Stimulated activated effector memory CD8-positive, alpha-beta T cell treated with anti-CD3 and anti-CD28 coated beads, Interleukin-12 subunit alpha, Interleukin-12 subunit beta, amount 100 ng/mL, for 72 hours (primary cell): ENCODE results near the gene ST6GAL1.
"Not testable (repeated sequence)": the region's sequence is repeated elsewhere in the genome, so short reads cannot be mapped to it uniquely, and the experiment has no call there.

Experiments used
- ATAC-seq: fragments of 150-1000 bp; cut with Tn5 transposase; 2 replicates; pipeline ENCODE4 v1.10.0; 2021
- DNase-seq, 2 donors: peaks; one replicate each; pipeline ENCODE4 v3.0.0; 2021 to 2022; ENCODE audit warnings: low spot score in 2 of 2
- H3K27ac Mint-ChIP-seq: one replicate; pipeline ENCODE4 v1.8.0; 2022; ENCODE audit warnings: mild to moderate bottlenecking, mixed read lengths
- H3K36me3 Mint-ChIP-seq: one replicate; pipeline ENCODE4 v1.8.0; 2022; ENCODE audit warnings: mild to moderate bottlenecking, mixed read lengths
- H3K4me1 Mint-ChIP-seq: one replicate; pipeline ENCODE4 v1.8.0; 2022; ENCODE audit warnings: mixed read lengths
- H3K4me3 Mint-ChIP-seq: one replicate; pipeline ENCODE4 v1.8.0; 2022; ENCODE audit warnings: mild to moderate bottlenecking, mixed read lengths
- H3K9me3 Mint-ChIP-seq: one replicate; pipeline ENCODE4 v1.8.0; 2022; ENCODE audit warnings: mixed read lengths

ST6GAL1 gene

GRCh38 chr3:187000711-187001151 lies 70.4 kb downstream of the ST6GAL1 start:
- peak; percentile 93 for ATAC-seq
- peak in 1 of 2 donors; percentile 60 for DNase-seq
- Mint-ChIP-seq H3K4me1 (peaks cover 84% of the 10 kb centered on the region), H3K4me3 (peak overlapping the region; percentile 52), H3K9me3 (peaks cover 6% of the 10 kb centered on the region), H3K36me3 (peaks cover 48% of the 10 kb centered on the region), H3K27ac (peak overlapping the region; percentile 89)

GRCh38 chr3:187002915-187003314 lies 72.6 kb downstream of the ST6GAL1 start:
- Mint-ChIP-seq H3K36me3 (peaks cover 51% of the 10 kb centered on the region), H3K4me3 (no peak overlapping the region), H3K4me1 (peaks cover 85% of the 10 kb centered on the region), H3K9me3 (peaks cover 6% of the 10 kb centered on the region), H3K27ac (peak overlapping the region; percentile 50)
- ATAC-seq (no peak), DNase-seq (no peak)

- ATAC-seq (no peak), DNase-seq (no peak)
- H3K27ac Mint-ChIP-seq: no peak overlapping the region
Measured at GRCh38 chr3:187005827-187006481, 75.6 kb downstream of the ST6GAL1 start.

GRCh38 chr3:187006864-187007630 lies 76.7 kb downstream of the ST6GAL1 start:
- Mint-ChIP-seq H3K27ac (peak overlapping the region; percentile 14), H3K36me3 (peaks cover 47% of the 10 kb centered on the region), H3K4me1 (peaks cover 67% of the 10 kb centered on the region), H3K9me3 (peaks cover 9% of the 10 kb centered on the region), H3K4me3 (peak overlapping the region; percentile 3)
- DNase-seq: no peak
- ATAC-seq: peak; percentile 88

More at GRCh38 chr3:187005827-187006481, 75.6 kb downstream of the ST6GAL1 start:
- peaks cover 48% of the 10 kb centered on the region for H3K36me3 Mint-ChIP-seq
- H3K9me3 Mint-ChIP-seq: peaks cover 9% of the 10 kb centered on the region
- H3K4me1 Mint-ChIP-seq: peaks cover 69% of the 10 kb centered on the region
- H3K4me3 Mint-ChIP-seq: no peak overlapping the region

- H3K4me1 Mint-ChIP-seq: peaks cover 66% of the 10 kb centered on the region
- not testable (repeated sequence) for H3K27ac Mint-ChIP-seq, H3K4me3 Mint-ChIP-seq, ATAC-seq, H3K9me3 Mint-ChIP-seq, DNase-seq
- peaks cover 44% of the 10 kb centered on the region for H3K36me3 Mint-ChIP-seq
Measured at GRCh38 chr3:187010382-187010781, 80.1 kb downstream of the ST6GAL1 start.

- ATAC-seq: no peak
- DNase-seq: no peak
- Mint-ChIP-seq H3K9me3 (peaks cover 3% of the 10 kb centered on the region), H3K27ac (peak overlapping the region; percentile 82), H3K4me1 (peaks cover 66% of the 10 kb centered on the region), H3K36me3 (peaks cover 40% of the 10 kb centered on the region), H3K4me3 (peak overlapping the region; percentile 56)
Measured at GRCh38 chr3:187011915-187012314, 81.6 kb downstream of the ST6GAL1 start.

GRCh38 chr3:187012609-187013051 lies 82.3 kb downstream of the ST6GAL1 start:
- H3K36me3 Mint-ChIP-seq: peaks cover 34% of the 10 kb centered on the region
- peaks cover 61% of the 10 kb centered on the region for H3K4me1 Mint-ChIP-seq
- DNase-seq (peak in 1 of 2 donors; percentile 49), ATAC-seq (peak; percentile 58)
- H3K9me3 Mint-ChIP-seq: peaks cover 3% of the 10 kb centered on the region
- peak overlapping the region; percentile 56 for H3K4me3 Mint-ChIP-seq
- H3K27ac Mint-ChIP-seq: peak overlapping the region; percentile 82

- DNase-seq: peak in 1 of 2 donors; percentile 41
Measured at GRCh38 chr3:187013159-187013716, 82.9 kb downstream of the ST6GAL1 start.

GRCh38 chr3:187014417-187014864 lies 84.1 kb downstream of the ST6GAL1 start:
- peak overlapping the region; percentile 78 for H3K27ac Mint-ChIP-seq
- peak in 1 of 2 donors; percentile 44 for DNase-seq
- no peaks in the 10 kb centered on the region for H3K9me3 Mint-ChIP-seq
- peaks cover 22% of the 10 kb centered on the region for H3K36me3 Mint-ChIP-seq
- ATAC-seq: no peak
- H3K4me3 Mint-ChIP-seq: no peak overlapping the region
- peaks cover 64% of the 10 kb centered on the region for H3K4me1 Mint-ChIP-seq

More at GRCh38 chr3:187013159-187013716, 82.9 kb downstream of the ST6GAL1 start:
- H3K9me3 Mint-ChIP-seq: peaks cover under 1% of the 10 kb centered on the region
- H3K27ac Mint-ChIP-seq: peak overlapping the region; percentile 82
- peaks cover 55% of the 10 kb centered on the region for H3K4me1 Mint-ChIP-seq
- peaks cover 27% of the 10 kb centered on the region for H3K36me3 Mint-ChIP-seq
- no peak for ATAC-seq
- H3K4me3 Mint-ChIP-seq: peak overlapping the region; percentile 56

GRCh38 chr3:187015903-187016638 lies 85.7 kb downstream of the ST6GAL1 start:
- Mint-ChIP-seq H3K27ac (peak overlapping the region; percentile 78), H3K4me3 (no peak overlapping the region), H3K9me3 (no peaks in the 10 kb centered on the region), H3K36me3 (peaks cover 22% of the 10 kb centered on the region), H3K4me1 (peaks cover 75% of the 10 kb centered on the region)
- ATAC-seq: peak; percentile 71
- peak in 1 of 2 donors; percentile 47 for DNase-seq

GRCh38 chr3:187016639-187017345 lies 86.5 kb downstream of the ST6GAL1 start:
- Mint-ChIP-seq H3K4me1 (peaks cover 75% of the 10 kb centered on the region), H3K4me3 (no peak overlapping the region)
- peak in 1 of 2 donors; percentile 30 for DNase-seq

GRCh38 chr3:187017511-187018230 lies 87.3 kb downstream of the ST6GAL1 start:
- Mint-ChIP-seq H3K4me1 (peaks cover 73% of the 10 kb centered on the region), H3K36me3 (peaks cover 22% of the 10 kb centered on the region), H3K27ac (peak overlapping the region; percentile 78), H3K4me3 (no peak overlapping the region), H3K9me3 (no peaks in the 10 kb centered on the region)
- DNase-seq (peak in 1 of 2 donors; percentile 38), ATAC-seq (no peak)

More at GRCh38 chr3:187016639-187017345, 86.5 kb downstream of the ST6GAL1 start:
- peak overlapping the region; percentile 78 for H3K27ac Mint-ChIP-seq
- H3K36me3 Mint-ChIP-seq: peaks cover 22% of the 10 kb centered on the region
- ATAC-seq: peak; percentile 67
- no peaks in the 10 kb centered on the region for H3K9me3 Mint-ChIP-seq

GRCh38 chr3:187019542-187020072 lies 89.3 kb downstream of the ST6GAL1 start:
- H3K27ac Mint-ChIP-seq: peak overlapping the region; percentile 78
- no peak overlapping the region for H3K4me3 Mint-ChIP-seq
- peaks cover 14% of the 10 kb centered on the region for H3K36me3 Mint-ChIP-seq
- ATAC-seq (no peak), DNase-seq (peak in 1 of 2 donors; percentile 42)
- peaks cover 60% of the 10 kb centered on the region for H3K4me1 Mint-ChIP-seq
- H3K9me3 Mint-ChIP-seq: no peaks in the 10 kb centered on the region
